GM12801 (cell line): ENCODE data around the gene SEMA3C.

Experiments used
- TF ChIP-seq, protein P1 (sequence below): IDR thresholded peaks from one replicate; pipeline ENCODE4 v1.5.1; 2011; ENCODE audit warnings: control low read depth; ENCODE audit not compliant: insufficient read length; ENCODE audit errors: extremely low read depth

The SEMA3C gene

DNA sequence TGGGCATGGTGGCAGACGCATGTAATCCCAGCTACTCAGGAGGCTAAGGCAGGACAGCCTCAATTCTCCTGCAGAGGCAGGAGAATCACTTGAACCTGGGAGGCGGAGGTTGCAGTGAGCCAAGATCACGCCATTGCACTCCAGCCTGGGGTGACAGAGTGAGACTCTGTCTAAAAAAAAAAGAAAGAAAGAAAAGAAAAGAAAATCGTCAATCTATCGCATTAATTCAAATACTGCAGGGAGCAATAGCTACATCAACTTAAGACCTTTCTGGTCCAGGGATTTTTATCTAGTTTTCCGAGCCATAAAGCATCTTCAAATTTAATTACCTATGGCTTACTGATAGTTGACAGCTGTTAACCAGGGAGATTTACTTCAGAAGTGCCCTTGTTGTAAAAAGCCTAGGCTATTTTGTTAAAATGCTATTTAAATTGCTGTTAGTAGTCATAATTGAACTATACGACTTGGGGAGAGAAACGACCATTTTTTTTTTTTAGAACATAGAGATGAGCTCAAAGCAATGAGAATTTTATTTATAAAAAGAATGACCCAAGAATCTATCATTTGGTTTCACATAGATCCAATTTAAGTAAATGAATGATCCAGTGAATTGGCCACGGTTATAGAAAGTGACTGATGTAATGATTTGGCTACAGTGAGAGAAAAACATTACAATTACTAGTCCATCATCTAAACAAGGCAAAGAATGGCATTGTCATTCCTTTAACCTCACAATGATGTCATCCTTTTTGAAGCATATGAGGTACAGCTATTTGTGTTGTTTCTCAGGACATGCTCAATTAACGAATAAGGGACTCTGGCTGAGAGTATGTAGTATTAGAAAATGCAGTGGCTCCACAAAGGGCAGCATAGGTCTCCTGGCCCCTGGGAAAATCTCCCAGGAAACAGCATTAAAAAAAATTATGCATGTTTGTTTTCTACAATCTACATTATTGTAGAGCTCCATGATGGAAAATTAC is 85.3 kb downstream of the SEMA3C start:
- TF ChIP-seq, protein P1, sequence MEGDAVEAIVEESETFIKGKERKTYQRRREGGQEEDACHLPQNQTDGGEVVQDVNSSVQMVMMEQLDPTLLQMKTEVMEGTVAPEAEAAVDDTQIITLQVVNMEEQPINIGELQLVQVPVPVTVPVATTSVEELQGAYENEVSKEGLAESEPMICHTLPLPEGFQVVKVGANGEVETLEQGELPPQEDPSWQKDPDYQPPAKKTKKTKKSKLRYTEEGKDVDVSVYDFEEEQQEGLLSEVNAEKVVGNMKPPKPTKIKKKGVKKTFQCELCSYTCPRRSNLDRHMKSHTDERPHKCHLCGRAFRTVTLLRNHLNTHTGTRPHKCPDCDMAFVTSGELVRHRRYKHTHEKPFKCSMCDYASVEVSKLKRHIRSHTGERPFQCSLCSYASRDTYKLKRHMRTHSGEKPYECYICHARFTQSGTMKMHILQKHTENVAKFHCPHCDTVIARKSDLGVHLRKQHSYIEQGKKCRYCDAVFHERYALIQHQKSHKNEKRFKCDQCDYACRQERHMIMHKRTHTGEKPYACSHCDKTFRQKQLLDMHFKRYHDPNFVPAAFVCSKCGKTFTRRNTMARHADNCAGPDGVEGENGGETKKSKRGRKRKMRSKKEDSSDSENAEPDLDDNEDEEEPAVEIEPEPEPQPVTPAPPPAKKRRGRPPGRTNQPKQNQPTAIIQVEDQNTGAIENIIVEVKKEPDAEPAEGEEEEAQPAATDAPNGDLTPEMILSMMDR, result no peak

DNA sequence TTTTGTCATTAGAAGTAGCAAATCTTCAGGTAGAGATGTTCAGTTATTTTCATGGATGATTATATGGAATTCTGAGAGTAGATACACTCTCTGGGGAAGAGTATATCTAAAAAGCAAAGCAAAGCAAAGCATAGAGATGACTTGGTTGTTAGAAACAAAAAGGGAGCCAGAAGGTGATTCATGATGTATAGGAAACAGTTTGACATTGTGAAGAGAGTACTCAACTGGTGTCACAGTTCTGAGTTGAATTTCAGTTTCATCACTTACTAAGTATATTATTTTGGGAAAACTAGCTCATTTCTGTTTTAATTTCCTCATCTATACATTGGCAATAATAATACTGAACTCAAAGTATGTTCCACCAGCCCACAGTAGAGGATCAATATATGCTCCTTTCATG is 86.8 kb downstream of the SEMA3C start:
- TF ChIP-seq, protein P1, result no peak

DNA sequence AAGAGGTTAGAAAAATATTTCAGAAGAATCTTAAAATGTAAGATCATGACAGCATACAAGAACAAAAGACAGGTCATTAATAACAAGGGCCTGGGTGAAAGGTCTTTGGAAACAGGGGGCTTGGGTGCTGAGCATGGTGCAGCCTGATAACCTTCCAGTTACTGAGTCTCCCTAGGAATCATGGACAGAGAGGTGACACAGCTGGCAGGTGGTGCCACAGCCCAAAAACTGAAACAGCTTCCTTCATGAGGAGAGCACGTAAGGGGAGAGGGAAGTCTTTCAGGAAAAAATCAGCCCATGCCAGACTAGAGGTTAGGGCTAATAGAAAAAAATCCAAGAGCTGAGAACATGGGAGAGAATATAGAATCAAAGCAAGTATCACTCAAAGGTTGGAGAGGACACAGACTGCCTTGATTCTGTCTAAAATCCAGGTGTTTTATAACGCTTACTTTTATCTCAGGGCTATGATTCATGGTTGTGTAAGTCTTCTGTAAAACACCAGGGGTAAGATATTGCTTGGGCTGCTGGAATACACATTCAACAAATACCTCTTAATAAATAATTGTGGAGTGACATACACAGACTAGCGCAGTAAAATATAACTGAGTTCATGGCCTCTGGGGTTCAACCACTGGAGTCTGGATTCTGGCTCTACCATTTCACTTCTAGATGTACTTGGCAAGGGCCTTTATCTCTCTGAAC is 88.1 kb downstream of the SEMA3C start:
- TF ChIP-seq, protein P1, result no peak

DNA sequence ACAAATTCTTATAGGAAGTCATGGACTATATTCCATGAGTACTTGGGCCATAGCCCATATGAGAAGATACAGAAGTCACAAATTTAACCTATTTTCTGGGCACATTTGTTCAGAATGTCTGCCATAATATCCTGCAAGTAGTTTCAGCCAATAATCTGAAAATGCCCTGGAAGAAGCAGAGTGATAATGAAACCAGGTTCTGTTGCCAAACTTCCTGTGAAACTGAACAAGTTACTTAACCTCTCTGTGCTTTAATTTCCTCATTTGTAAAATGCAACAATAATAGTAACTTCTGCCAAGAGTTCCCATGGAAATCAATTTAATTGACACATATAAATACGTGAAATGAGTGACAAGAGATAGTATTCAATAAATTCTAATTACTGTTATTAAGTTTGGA is 88.8 kb downstream of the SEMA3C start:
- TF ChIP-seq, protein P1, result no peak

DNA sequence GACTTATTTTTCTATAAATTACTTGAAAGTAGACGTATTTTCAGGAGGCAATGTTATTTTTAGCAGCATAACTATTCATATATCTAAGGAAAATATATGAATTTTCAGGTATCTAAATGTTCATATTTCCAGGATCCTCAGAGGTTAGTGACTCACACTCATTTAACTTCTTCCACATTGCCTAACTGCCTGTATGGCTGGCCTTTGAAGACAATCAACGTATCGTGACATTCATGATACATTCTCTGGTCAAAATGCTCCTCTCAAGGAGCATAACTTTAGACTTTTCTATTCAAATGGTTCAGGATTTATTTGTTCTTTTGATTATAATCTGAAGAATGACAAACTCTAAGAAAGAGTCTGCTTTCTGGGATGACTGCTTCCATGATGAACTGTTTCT is 89.3 kb downstream of the SEMA3C start:
- TF ChIP-seq, protein P1, result no peak

DNA sequence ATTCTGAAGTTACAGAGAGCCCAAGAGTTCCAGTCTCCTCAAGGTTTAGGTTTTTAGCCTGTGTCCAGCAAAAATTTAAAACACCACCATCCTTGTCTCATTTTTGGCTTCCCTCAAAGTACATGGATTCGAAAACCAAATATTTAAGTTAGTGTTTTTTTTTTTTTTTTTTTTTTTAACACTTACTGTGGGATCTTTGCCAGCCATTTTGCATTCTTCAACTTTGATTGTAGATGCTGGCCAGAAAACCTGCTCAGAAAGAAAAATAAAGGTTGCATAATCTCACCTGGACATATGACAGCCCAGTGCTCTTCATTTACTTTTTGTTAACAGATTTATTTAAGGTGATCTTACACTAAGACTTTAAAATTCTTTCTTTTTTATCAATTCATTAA is 91.6 kb downstream of the SEMA3C start:
- TF ChIP-seq, protein P1, result no peak

DNA sequence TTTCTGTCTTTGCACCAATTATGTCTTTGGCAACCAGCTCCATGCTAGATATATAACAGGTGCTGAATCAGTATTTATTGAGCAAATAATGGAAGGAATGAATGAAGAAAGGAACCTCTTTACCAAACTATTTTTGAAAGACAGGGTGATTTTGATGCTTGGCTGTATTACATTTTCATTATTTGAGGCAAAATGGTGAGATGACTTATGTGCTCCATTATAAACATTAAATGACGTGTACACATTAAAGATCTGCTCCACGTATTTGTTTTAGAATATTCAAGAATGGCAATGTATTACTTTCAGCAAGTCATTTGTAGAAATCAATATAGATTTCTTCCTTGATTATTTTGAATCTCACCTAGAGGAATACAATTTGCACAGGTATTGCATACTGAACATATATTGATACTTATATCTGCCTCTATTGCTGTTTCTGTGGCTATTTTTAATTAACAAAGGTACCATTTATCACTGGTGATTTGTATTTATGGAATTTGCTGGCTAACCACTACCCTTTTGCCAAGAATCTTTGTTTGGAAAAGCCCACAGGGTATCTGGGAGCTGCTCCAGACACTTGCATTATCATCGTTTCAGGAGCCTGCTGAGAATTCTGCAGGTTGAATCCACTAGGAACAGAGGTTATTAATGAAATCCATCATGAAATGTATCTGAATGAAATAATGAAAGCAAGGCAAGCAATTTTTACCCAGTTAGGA is 92.2 kb downstream of the SEMA3C start:
- TF ChIP-seq, protein P1, result no peak
